ENCODE measurements around the gene UTS2R.

DNA sequence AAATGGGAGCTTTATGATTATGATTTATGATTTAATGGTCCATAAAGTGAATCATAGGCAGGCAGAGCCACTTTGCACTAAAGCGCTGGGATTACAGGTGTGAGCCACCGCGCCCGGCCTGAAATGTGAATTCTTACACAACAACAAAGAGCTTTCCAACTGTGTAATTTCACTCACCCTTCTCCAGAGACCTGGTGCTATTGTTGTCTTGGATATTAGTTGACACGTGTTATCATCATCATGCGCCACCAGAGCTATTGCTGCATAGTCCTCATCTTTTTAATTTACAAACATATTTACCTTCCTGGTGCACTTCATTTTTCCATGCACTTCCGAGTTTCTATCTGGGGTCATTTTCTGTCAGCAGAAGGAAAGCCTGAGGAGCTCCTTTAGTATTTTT, 4.8 kb upstream of the UTS2R start:
- TF ChIP-seq POLR2A (IDR thresholded peaks at IDR 0.05; ENCODE audit: low read length) (no peak), GATA1 (IDR thresholded peaks at IDR 0.05; ENCODE audit: low read depth, low read length) (no peak)

Data from erythroblast (primary cell).